CD4-positive, alpha-beta T cell (primary cell): Measurements from ENCODE around the gene RNF14. TPM values are rescaled to one million over a fixed set of nuclear protein-coding genes. Genes with fewer than 3 reads are reported as not detected.

ENCODE experiments used
- ATAC-seq: fragments of 200-7000 bp; cut with Tn5 transposase; one replicate; pipeline ENCODE4 v1.10.0; 2022; ENCODE audit warnings: mild to moderate bottlenecking; ENCODE audit not compliant: poor library complexity
- CTCF ChIA-PET: fragments of 350-600 bp; sonication (Branson Sonifier 250); formaldehyde crosslinking; loops from one replicate; lab custom pipeline; 2021; ENCODE audit warnings: antibody characterized with exemption, inconsistent platforms; lab: Charles Lee
- POLR2A ChIA-PET: fragments of 350-600 bp; sonication (Branson Sonifier 250); formaldehyde crosslinking; loops from one replicate; lab custom pipeline; 2021; ENCODE audit warnings: antibody characterized with exemption, inconsistent platforms; lab: Charles Lee
- DNase-seq, 14 experiments: peaks; one replicate each; pipeline ENCODE4 v3.0.0-alpha.2; 2013 to 2020; ENCODE audit warnings: mixed read lengths in 2 of 14
- H3K27ac ChIP-seq, 2 donors: one replicate each; pipeline versions ENCODE4 v1.5.1 to v1.7.0; 2013; ENCODE audit warnings: low read length in 2 of 2, low read depth in 1 of 2, mild to moderate bottlenecking in 1 of 2
- H3K27me3 ChIP-seq, 2 experiments: 1 replicate in 1 of 2; 2 replicates in 1 of 2; pipeline versions ENCODE4 v1.6.1 to v1.7.0; 2013; ENCODE audit warnings: low read length in 2 of 2, control low read depth in 1 of 2, mild to moderate bottlenecking in 1 of 2, moderate library complexity in 1 of 2; ENCODE audit not compliant: insufficient read depth in 2 of 2, control insufficient read depth in 1 of 2
- H3K36me3 ChIP-seq: one replicate; pipeline ENCODE4 v1.6.1; 2013; ENCODE audit warnings: low read length, control low read depth; ENCODE audit not compliant: insufficient read depth
- H3K4me1 ChIP-seq: one replicate; pipeline ENCODE4 v1.6.1; 2013; ENCODE audit warnings: low read length, control low read depth; ENCODE audit not compliant: insufficient read depth
- H3K4me3 ChIP-seq: one replicate; pipeline ENCODE4 v1.5.1; 2013; ENCODE audit warnings: mild to moderate bottlenecking, low read length, moderate library complexity
- H3K9me3 ChIP-seq, 2 experiments: 1 replicate in 1 of 2; 2 replicates in 1 of 2; pipeline versions ENCODE4 v1.6.1 to v1.7.0; 2013; ENCODE audit warnings: low read length in 2 of 2, mild to moderate bottlenecking in 2 of 2, control low read depth in 1 of 2, moderate library complexity in 1 of 2; ENCODE audit not compliant: control insufficient read depth in 1 of 2, insufficient read depth in 1 of 2
- H3K27ac Mint-ChIP-seq: one replicate; pipeline ENCODE4 v1.8.0; 2020; ENCODE audit warnings: mixed read lengths
- H3K27me3 Mint-ChIP-seq: one replicate; pipeline ENCODE4 v1.8.0; 2021; ENCODE audit warnings: mixed read lengths
- H3K36me3 Mint-ChIP-seq: one replicate; pipeline ENCODE4 v1.8.0; 2021; ENCODE audit warnings: low read depth, mixed read lengths
- H3K4me1 Mint-ChIP-seq: one replicate; pipeline ENCODE4 v1.8.0; 2021; ENCODE audit warnings: low read depth, mixed read lengths
- H3K4me3 Mint-ChIP-seq: one replicate; pipeline ENCODE4 v1.8.0; 2020; ENCODE audit warnings: mild to moderate bottlenecking, mixed read lengths
- H3K9me3 Mint-ChIP-seq: one replicate; pipeline ENCODE4 v1.8.0; 2020; ENCODE audit warnings: mixed read lengths
- intact Hi-C, 2 experiments: fragments of 100-400 bp; cut with DNase I in 1 of 2; cut with micrococcal nuclease in 1 of 2; formaldehyde crosslinking; loops; one replicate each; pipeline versions ENCODE4 v1.15.1 to v1.9.0; 2023 to 2025; cut with DNase I, micrococcal nuclease
- total RNA-seq, 174 experiments: library from RNA in 2 of 174; stranded (reverse) in 2 of 174; gene quantifications; one replicate each; pipeline ENCODE4 v1.2.3 and lab custom pipeline; 2021 to 2026
- TF ChIP-seq, protein P1 (sequence below): fragments of 200-600 bp; IDR thresholded peaks from one replicate; pipeline ENCODE4 v1.8.0; 2022; ENCODE audit warnings: antibody characterized with exemption, mild to moderate bottlenecking

The RNF14 gene
- total RNA-seq, 2 experiments from 2014 or later = 8.9 to 10.7 TPM

DNA sequence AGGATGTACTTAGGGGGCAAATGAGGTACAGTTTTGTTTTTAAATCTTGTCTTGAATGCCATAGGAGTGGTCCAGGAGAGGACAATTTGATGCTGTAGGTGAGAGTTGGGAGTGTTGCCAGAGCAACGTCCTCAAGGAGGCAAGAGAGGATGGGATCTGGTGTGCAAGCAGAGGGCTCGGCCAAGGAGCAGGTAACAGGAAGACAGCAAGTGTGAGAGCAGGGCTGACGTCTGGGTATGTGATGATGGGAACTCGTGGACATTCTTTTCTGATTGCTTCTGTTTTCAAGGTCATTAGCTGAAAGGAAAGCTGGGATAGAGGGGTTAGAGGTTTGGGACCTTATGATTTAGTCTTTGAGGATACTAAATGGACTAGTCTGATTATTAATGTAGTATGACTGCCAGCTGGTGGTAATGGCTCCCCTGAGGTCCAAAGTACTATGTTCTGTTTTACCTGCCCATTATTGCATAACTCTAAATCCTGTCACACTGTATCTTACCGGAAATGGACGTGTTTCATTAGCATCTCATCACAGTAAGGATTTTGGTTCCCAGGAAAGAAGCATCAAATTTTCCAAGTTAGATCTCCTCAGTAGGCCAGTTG lies 28.6 kb downstream of the RNF14 start:
- intact Hi-C loops = loop anchor here in 1 of 2 experiments (5.0 to 10.0 kb wide), 2 partner anchors 550 to 887 kb away; no protein-coding TSS in a partner anchor
- H3K4me3 ChIP-seq = no peak overlapping the region
- Mint-ChIP-seq H3K4me3 (no peak overlapping the region), H3K36me3 (peaks cover 76% of the 10 kb centered on the region), H3K4me1 (peaks cover 9% of the 10 kb centered on the region), H3K27ac (no peak overlapping the region), H3K27me3 (no peaks in the 10 kb centered on the region), H3K9me3 (no peaks in the 10 kb centered on the region)
- POLR2A ChIA-PET = no interaction called here
- DNase-seq (no peak), ATAC-seq (no peak)
- no peaks in the 10 kb centered on the region for H3K27me3 ChIP-seq
- CTCF ChIA-PET = no interaction called here
- TF ChIP-seq, protein P1, sequence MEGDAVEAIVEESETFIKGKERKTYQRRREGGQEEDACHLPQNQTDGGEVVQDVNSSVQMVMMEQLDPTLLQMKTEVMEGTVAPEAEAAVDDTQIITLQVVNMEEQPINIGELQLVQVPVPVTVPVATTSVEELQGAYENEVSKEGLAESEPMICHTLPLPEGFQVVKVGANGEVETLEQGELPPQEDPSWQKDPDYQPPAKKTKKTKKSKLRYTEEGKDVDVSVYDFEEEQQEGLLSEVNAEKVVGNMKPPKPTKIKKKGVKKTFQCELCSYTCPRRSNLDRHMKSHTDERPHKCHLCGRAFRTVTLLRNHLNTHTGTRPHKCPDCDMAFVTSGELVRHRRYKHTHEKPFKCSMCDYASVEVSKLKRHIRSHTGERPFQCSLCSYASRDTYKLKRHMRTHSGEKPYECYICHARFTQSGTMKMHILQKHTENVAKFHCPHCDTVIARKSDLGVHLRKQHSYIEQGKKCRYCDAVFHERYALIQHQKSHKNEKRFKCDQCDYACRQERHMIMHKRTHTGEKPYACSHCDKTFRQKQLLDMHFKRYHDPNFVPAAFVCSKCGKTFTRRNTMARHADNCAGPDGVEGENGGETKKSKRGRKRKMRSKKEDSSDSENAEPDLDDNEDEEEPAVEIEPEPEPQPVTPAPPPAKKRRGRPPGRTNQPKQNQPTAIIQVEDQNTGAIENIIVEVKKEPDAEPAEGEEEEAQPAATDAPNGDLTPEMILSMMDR = no peak
- H3K27ac ChIP-seq = no peak overlapping the region
- H3K9me3 ChIP-seq = no peaks in the 10 kb centered on the region
- H3K4me1 ChIP-seq = no peaks in the 10 kb centered on the region
- H3K36me3 ChIP-seq = peaks cover 39% of the 10 kb centered on the region

DNA sequence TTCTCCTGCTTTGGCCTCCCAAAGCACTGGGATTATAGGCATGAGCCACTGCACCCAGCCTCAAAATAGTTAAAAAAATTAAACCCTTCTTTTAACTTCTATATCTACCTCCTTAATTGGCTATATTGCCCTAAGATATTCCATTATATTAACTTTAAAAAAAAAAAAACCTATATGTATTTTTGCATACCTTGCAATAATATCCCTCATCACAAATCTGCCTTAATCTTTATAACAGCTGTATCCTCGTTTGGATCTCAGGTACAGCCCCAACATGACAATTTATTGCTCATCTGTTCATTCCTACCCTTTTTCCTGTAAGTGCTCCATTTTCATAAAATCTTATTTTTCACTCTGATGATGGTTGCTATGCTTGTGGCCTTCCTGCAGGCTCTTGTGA lies 31.3 kb downstream of the RNF14 start:
- Histone ChIP-seq H3K27me3 (no peaks in the 10 kb centered on the region), H3K4me1 (peaks cover 8% of the 10 kb centered on the region), H3K9me3 (no peaks in the 10 kb centered on the region), H3K27ac (no peak overlapping the region), H3K4me3 (no peak overlapping the region), H3K36me3 (peaks cover 42% of the 10 kb centered on the region)
- ChIA-PET POLR2A (interaction anchor here (0.9 kb wide), 1 partner anchor 96 kb away, joined by 3 read pairs; no protein-coding TSS in a partner anchor), CTCF (interaction anchor here (0.7 to 3.1 kb wide), 7 partner anchors 12 to 145 kb away, joined by 3 to 15 read pairs (median 3); partner anchors contain the start of genes GNPDA1 and RNF14)
- peak overlapping the region; percentile 47 for H3K27ac Mint-ChIP-seq
- H3K9me3 Mint-ChIP-seq = no peaks in the 10 kb centered on the region
- H3K36me3 Mint-ChIP-seq = peaks cover 69% of the 10 kb centered on the region
- H3K27me3 Mint-ChIP-seq = no peaks in the 10 kb centered on the region
- peaks cover 23% of the 10 kb centered on the region for H3K4me1 Mint-ChIP-seq
- no peak for DNase-seq
- no peak overlapping the region for H3K4me3 Mint-ChIP-seq
- intact Hi-C loops = no loop called here
- TF ChIP-seq, protein P1 = no peak
- ATAC-seq = no peak

DNA sequence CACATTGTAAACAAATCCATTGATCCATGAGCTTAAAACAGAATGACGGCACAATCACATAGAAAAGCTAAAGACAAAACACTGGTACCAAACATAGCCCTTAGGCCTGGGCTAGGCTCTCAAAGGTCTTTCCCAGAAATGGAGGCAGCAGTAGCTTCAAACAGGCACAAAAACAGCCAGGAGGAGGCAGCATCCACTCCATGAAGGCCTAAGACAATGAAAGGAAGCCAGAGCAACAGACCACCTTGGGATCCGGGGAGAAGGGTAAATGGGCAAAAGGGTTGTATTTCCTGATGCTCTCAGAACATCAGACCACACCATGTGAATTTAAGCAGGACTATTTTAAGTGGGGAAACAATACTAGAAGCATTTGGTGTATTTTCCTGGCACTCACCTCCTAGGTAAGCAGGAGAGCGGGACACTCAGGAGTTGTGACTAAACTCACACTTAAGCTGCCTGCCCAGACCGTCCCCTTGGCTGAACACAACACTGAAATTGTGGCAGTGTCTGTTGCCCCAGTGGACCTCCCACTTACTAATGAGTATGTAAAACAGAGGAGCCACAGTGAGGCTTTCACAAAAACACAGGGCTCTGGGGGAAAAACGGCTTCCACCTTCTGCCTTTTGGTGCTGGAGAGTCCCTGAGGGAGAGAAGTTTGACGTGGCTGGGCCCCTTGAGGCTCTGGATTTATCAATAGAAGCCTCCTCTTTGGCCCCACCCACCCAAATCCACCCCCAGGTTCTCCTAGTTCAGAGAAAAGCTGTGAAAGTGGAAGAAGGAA lies 32.0 kb downstream of the RNF14 start:
- H3K36me3 Mint-ChIP-seq = peaks cover 72% of the 10 kb centered on the region
- peak overlapping the region; percentile 47 for H3K27ac Mint-ChIP-seq
- ATAC-seq (no peak), DNase-seq (peak in 4 of 14 experiments; percentile 32 to 42 (median 36))
- H3K4me1 Mint-ChIP-seq = peaks cover 30% of the 10 kb centered on the region
- ChIA-PET CTCF (interaction anchor here (0.7 to 3.1 kb wide), 8 partner anchors 11 to 145 kb away, joined by 3 to 15 read pairs (median 3); partner anchors contain the start of genes GNPDA1 and RNF14), POLR2A (interaction anchor here (0.8 to 0.9 kb wide), 2 partner anchors 95 to 139 kb away, joined by 3 read pairs; no protein-coding TSS in a partner anchor)
- H3K9me3 Mint-ChIP-seq = no peaks in the 10 kb centered on the region
- H3K9me3 ChIP-seq = no peaks in the 10 kb centered on the region
- no peaks in the 10 kb centered on the region for H3K27me3 Mint-ChIP-seq
- H3K4me3 ChIP-seq = no peak overlapping the region
- H3K27ac ChIP-seq = no peak overlapping the region
- TF ChIP-seq, protein P1 = peak; percentile 37
- H3K36me3 ChIP-seq = peaks cover 49% of the 10 kb centered on the region
- H3K27me3 ChIP-seq = no peaks in the 10 kb centered on the region
- peaks cover 15% of the 10 kb centered on the region for H3K4me1 ChIP-seq
- H3K4me3 Mint-ChIP-seq = no peak overlapping the region
- intact Hi-C loops = no loop called here
